DLD1 (cell line): ENCODE data around the gene MAPK8IP2.

Experiments
- in situ Hi-C: cut with HindIII; loops from 2 replicates; pipeline ENCODE4 v1.10.0; 2017; ENCODE audit warnings: low sequenced_read_pairs

Gene MAPK8IP2

DNA sequence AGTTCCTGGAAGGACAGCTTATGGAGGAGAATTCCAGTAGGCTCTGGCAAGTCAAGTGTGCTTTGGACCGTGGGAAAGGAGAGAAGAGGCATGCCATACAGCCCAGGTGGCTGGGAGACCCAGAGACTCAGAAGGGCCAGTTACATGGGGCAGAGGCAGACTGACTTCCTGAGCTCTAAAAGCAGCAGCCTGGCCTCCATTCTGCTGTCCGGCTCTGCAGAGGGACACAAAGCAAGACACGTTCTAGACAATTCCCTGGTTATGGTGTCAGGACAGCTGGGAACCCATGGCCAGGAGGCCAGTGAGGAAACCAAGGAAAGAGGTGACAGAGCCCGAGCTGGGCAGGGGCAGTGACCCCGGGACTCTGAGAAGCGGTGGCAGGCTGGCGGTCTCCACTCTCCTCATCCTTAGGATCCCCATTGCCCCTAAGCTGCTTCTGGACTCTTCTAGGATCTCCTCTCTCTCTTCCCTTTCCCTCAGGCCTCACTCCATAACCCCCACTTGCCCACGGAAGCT, 25.1 kb upstream of the MAPK8IP2 start:
- in situ Hi-C loops: no loop called here

GRCh38 chr22:50576070-50576469, 24.5 kb upstream of the MAPK8IP2 start:
- in situ Hi-C loops: no loop called here

- in situ Hi-C loops: no loop called here
Measured at GRCh38 chr22:50576806-50577696, 23.5 kb upstream of the MAPK8IP2 start.

GRCh38 chr22:50577697-50577986, 23.0 kb upstream of the MAPK8IP2 start:
- in situ Hi-C loops: no loop called here

DNA sequence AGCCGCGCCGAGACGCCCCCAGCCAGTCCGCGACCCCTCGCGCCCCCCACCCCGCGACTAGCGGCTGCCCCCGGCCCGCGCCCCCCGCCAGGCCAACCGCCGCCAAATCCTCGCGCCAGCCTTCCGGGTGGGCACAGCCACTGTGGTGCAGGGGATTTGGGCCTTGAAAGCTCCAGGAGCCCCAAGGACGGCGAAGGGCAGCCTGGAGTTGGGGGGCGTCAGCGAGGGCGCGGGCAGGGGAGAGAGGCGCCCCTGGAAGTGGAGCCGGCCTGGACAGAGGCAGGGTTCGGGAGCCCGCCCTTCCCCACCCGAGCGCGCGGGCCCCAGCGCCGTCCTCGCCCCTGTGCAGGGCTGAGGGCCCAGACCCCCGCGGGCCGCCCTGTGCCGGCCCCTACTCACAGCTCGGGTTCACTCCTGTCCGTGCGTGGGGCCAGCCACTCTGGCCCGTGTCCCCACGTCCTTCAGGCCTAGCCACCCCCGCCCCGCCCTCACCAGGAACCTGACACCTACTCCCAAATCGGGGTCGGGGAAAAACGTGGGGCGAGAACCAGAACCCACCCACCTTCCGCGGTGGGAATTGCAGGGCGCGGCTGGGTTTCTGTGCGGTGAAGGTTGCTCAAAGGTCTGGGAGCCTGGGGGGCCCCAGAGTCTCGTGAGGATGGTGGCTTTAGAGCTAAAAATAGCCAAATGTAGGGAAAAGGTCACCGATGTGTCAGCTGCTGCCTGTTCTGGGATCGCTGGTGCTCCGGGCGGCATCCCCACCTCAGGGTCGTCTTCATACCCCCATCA, 22.4 kb upstream of the MAPK8IP2 start, which contains the start of gene CPT1B:
TSS of gene CPT1B (minus strand) at position 441 of the 789 bp plus-strand sequence. CDS start 512 bp downstream, outside the sequence.
- in situ Hi-C loops: no loop called here

- in situ Hi-C loops: no loop called here
Measured at GRCh38 chr22:50578776-50579310, 21.8 kb upstream of the MAPK8IP2 start.

DNA sequence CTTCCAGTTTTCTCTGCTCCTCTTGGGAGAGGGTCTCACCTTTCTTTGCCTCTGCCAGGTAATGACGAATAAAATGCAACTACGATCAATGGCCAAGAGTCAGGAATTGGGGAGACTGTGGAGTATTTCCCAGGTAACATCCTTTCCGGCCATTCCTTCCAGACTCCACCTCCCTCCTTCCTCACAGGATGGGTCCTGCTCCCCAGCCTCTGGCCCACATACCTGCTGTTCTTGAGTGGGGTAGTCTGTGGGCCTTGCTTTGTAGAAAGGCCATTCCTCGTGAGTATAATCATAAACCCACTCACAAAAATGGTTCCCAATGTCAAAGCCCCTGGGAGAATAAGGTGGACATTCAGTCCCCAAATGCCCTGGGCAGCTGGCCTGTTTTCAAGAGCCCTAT, 20.8 kb upstream of the MAPK8IP2 start:
- in situ Hi-C loops: no loop called here

GRCh38 chr22:50581031-50581949, 19.3 kb upstream of the MAPK8IP2 start:
- in situ Hi-C loops: no loop called here

GRCh38 chr22:50581950-50582492, 18.6 kb upstream of the MAPK8IP2 start:
- in situ Hi-C loops: no loop called here

- in situ Hi-C loops: no loop called here
Measured at GRCh38 chr22:50582493-50583293, 17.9 kb upstream of the MAPK8IP2 start, which contains the start of gene CHKB. Gene CHKB, minus strand, starts transcription at chr22:50582849. Its CDS starts 68 bp downstream, at chr22:50582781.

- in situ Hi-C loops: no loop called here
Measured at GRCh38 chr22:50583294-50583861, 17.2 kb upstream of the MAPK8IP2 start.

DNA sequence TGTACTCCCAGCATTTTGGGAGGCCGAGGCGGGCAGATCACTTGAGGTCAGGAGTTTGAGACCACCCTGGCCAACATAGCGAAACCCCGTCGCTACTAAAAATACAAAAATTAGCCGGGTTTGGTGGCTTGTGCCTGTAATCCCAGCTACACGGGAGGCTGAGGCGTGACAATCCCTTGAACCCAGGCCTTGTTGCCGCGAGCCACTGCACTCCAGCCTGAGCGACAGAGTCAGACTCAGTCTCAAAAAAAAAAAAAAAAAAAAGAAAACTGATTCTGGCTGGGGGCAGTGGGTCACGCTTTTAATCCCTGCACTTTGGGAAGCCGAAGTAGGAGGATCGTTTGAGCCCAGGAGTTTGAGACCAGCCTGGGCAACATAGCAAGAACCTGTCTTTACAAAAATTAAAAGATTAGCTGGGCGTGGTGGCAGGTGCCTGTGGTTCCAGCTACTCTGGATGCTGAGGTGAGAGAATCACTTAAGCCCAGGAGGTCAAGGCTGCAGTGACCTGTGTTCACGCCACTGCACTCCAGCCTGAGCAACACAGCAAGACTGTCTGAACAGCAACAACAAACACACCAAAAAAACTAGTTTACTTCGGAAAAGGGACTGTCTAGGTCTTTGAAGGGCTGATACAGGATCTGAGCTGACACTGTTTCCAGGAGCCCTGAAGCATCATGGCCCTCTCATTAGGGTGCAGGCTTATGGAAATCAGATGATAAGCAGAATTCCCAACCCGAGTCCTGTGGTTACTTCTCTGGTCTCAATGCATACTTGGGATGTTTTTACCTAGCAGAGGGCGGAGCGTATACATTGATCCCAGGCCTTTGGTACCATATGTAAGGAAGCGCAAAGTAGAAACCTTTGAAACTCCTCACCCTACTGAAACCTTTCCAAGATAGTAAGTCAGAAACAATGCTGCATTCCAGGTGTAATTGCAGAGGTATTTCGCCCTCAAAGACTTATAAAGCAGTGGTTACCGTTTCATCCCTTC, 16.2 kb upstream of the MAPK8IP2 start:
- in situ Hi-C loops: no loop called here

DNA sequence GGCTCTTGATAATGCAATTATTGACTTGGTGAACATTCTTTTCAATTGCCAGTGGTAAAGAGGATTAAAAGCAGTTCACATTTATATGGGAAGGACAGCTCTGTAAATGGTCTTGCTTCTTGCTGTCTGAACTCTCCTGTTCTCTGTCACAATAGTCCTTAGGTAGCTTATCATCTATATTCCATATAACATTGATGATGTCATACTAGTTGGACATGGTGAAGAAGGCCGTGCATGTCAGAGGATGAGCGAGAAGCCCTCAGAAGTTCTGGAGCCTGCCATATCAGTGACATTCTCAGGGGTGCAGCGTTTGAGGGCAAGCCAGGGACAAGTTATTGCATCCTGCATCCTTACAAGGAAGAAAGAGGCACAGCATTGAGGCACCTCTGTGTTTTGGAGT, 15.4 kb upstream of the MAPK8IP2 start:
- in situ Hi-C loops: no loop called here

GRCh38 chr22:50585781-50586180, 14.8 kb upstream of the MAPK8IP2 start:
- in situ Hi-C loops: no loop called here

GRCh38 chr22:50586416-50586815, 14.2 kb upstream of the MAPK8IP2 start:
- in situ Hi-C loops: no loop called here

DNA sequence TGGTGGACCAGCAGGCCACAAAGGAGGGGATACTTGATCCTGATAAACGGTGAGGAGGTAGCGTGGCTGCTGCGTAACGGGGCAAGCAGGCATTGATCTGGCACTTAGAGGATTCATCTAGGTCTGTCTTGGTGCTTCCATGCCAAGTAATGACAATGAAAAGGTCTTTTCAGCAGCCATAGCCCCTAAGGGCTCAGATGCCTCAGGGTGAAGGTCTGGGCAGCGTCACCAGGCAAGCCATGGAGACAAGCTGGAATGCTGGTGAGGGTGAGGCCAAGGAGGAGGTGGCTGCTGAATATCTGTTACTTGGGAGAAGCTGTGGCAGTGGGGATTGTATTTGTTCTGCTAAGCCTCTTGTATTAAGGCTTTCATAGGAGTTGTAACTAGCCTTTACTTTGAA, 13.2 kb upstream of the MAPK8IP2 start:
- in situ Hi-C loops: no loop called here

DNA sequence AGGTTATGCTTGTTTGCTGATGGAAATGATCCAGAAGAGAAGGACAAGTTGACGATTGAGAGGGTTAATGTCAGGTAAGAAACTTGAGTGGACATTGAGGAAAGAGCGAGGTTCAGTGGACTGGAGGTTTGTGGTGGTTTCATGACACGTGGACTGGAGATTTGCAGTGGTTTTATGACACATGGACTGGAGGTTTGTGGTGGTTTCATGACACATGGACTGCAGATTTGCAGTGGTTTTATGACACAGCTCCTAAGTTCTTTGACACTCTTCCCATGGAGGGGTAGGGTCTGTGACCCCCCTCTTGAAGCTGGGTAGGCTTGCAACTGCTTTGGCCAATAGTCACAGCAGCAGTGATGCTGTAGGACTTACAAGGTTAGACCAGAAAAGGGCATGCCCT, 5.4 kb upstream of the MAPK8IP2 start:
- in situ Hi-C loops: no loop called here

GRCh38 chr22:50597097-50597496, 3.5 kb upstream of the MAPK8IP2 start:
- in situ Hi-C loops: no loop called here
